Liver (tissue), 9 donors: ENCODE data around the gene DNAH10. TPM values are rescaled to one million over a fixed set of nuclear protein-coding genes. Genes with fewer than 3 reads are reported as not detected.

ENCODE experiments used
- DNase-seq: peaks from one replicate; pipeline ENCODE4 v3.0.0-alpha.2; 2017; ENCODE audit warnings: low spot score
- H3K27ac ChIP-seq, 2 donors: one replicate each; pipeline ENCODE4 v1.7.0; 2013; ENCODE audit warnings: inconsistent platforms in 2 of 2, low read length in 2 of 2, control low read depth in 1 of 2, low read depth in 1 of 2, mild to moderate bottlenecking in 1 of 2
- H3K27me3 ChIP-seq, 4 donors: one replicate each; pipeline versions ENCODE4 v1.6.1 to v1.7.0; 2013; ENCODE audit warnings: low read length in 3 of 4, inconsistent platforms in 1 of 4, mild to moderate bottlenecking in 1 of 4, moderate library complexity in 1 of 4; ENCODE audit not compliant: control insufficient read depth in 4 of 4, insufficient read depth in 4 of 4
- H3K36me3 ChIP-seq, 4 donors: one replicate each; pipeline versions ENCODE4 v1.6.1 to v1.7.0; 2013; ENCODE audit warnings: low read length in 3 of 4, mild to moderate bottlenecking in 3 of 4, low read depth in 1 of 4, moderate library complexity in 1 of 4; ENCODE audit not compliant: control insufficient read depth in 4 of 4, insufficient read depth in 3 of 4
- H3K4me1 ChIP-seq, 4 donors: one replicate each; pipeline versions ENCODE4 v1.6.1 to v1.7.0; 2013; ENCODE audit warnings: low read length in 3 of 4, mild to moderate bottlenecking in 3 of 4, moderate library complexity in 1 of 4; ENCODE audit not compliant: control insufficient read depth in 4 of 4, insufficient read depth in 4 of 4
- H3K4me3 ChIP-seq, 3 donors: one replicate each; pipeline versions ENCODE4 v1.6.1 to v1.7.0; 2013; ENCODE audit warnings: low read length in 3 of 3, control low read depth in 1 of 3, low read depth in 1 of 3, mild to moderate bottlenecking in 1 of 3
- H3K9ac ChIP-seq, 2 donors: one replicate each; pipeline ENCODE4 v1.7.0; 2013; ENCODE audit warnings: low read length in 2 of 2, mild to moderate bottlenecking in 2 of 2, moderate library complexity in 2 of 2, control low read depth in 1 of 2, low read depth in 1 of 2
- H3K9me3 ChIP-seq, 4 donors: one replicate each; pipeline versions ENCODE4 v1.6.1 to v1.7.0; 2013; ENCODE audit warnings: low read length in 3 of 4; ENCODE audit not compliant: control insufficient read depth in 4 of 4
- EGR1 ChIP-seq, 2 donors: IDR thresholded peaks; 2 replicates each; pipeline ENCODE4 v1.6.1; 2016 to 2018; ENCODE audit warnings: antibody characterized with exemption in 2 of 2, low read depth in 2 of 2
- FOXA1 ChIP-seq: IDR thresholded peaks from 2 replicates; pipeline ENCODE4 v1.6.1; 2016; ENCODE audit warnings: antibody characterized with exemption
- FOXA2 ChIP-seq: IDR thresholded peaks from 2 replicates; pipeline ENCODE4 v1.6.1; 2016; ENCODE audit warnings: antibody characterized with exemption
- GABPA ChIP-seq, 2 donors: IDR thresholded peaks in 1 of 2; conservative IDR thresholded peaks in 1 of 2; 2 replicates each; pipeline ENCODE4 v1.6.1; 2016; ENCODE audit warnings: antibody characterized with exemption in 2 of 2, mild to moderate bottlenecking in 1 of 2, moderate library complexity in 1 of 2
- HNF4A ChIP-seq, 2 donors: conservative IDR thresholded peaks; 2 replicates each; pipeline ENCODE4 v1.6.1; 2016; ENCODE audit warnings: antibody characterized with exemption in 2 of 2, mild to moderate bottlenecking in 2 of 2
- HNF4G ChIP-seq: IDR thresholded peaks from 2 replicates; pipeline ENCODE4 v1.6.1; 2016; ENCODE audit warnings: antibody characterized with exemption
- JUND ChIP-seq, 2 donors: IDR thresholded peaks; 2 replicates each; pipeline ENCODE4 v1.6.1; 2016; ENCODE audit warnings: antibody characterized with exemption in 2 of 2
- NR2F2 ChIP-seq: IDR thresholded peaks from 2 replicates; pipeline ENCODE4 v1.6.1; 2016; ENCODE audit warnings: antibody characterized with exemption
- RAD21 ChIP-seq, 2 donors: IDR thresholded peaks; 2 replicates each; pipeline ENCODE4 v1.6.1; 2016; ENCODE audit warnings: antibody characterized with exemption in 2 of 2, mild to moderate bottlenecking in 2 of 2
- RXRA ChIP-seq, 2 donors: IDR thresholded peaks; 2 replicates each; pipeline ENCODE4 v1.6.1; 2017 to 2018; ENCODE audit warnings: antibody characterized with exemption in 2 of 2, mild to moderate bottlenecking in 1 of 2
- SP1 ChIP-seq: IDR thresholded peaks from 2 replicates; pipeline ENCODE4 v1.6.1; 2018; ENCODE audit warnings: antibody characterized with exemption, mild to moderate bottlenecking
- TAF1 ChIP-seq: conservative IDR thresholded peaks from 2 replicates; pipeline ENCODE4 v1.6.1; 2016; ENCODE audit warnings: antibody characterized with exemption, mild to moderate bottlenecking
- YY1 ChIP-seq: IDR thresholded peaks from 2 replicates; pipeline ENCODE4 v1.6.1; 2016; ENCODE audit warnings: antibody characterized with exemption, mild to moderate bottlenecking
- WGBS: extraction: QIAGEN DNeasy Blood & Tissue Kit; methylation state at CpG from one replicate; pipeline ENCODE4 v1.1.7; 2013; 5-methylcytosine and 5-hydroxymethylcytosine counted together
- polyA plus RNA-seq, 2 donors: library from polyadenylated mRNA; stranded (reverse) in 1 of 2; unstranded in 1 of 2; fragments of 200-250 nt in 1 of 2; fragments of >200 nt in 1 of 2; fragmentation: Nextera tagmentation in 1 of 2; extraction: Ambion mirVana in 1 of 2; gene quantifications; one replicate each; pipeline versions ENCODE4 v1.2.1 to v1.2.3, GENCODE V29; 2013 to 2015
- total RNA-seq, 2 donors: library from RNA; depleted of rRNA; stranded (reverse); fragments of >200 nt; gene quantifications; one replicate each; pipeline ENCODE4 v1.2.3, GENCODE V29; 2014
- TF ChIP-seq, protein P1 (sequence below): IDR thresholded peaks from 2 replicates; pipeline ENCODE4 v1.6.1; 2016; ENCODE audit warnings: antibody characterized with exemption, mild to moderate bottlenecking
- TF ChIP-seq, protein P2 (sequence below): IDR thresholded peaks from 2 replicates; pipeline ENCODE4 v1.6.1; 2016; ENCODE audit warnings: antibody characterized with exemption
- TF ChIP-seq, protein P3 (sequence below): IDR thresholded peaks from 2 replicates; pipeline ENCODE4 v1.6.1; 2016; ENCODE audit warnings: antibody characterized with exemption
- TF ChIP-seq, protein P4 (sequence below): IDR thresholded peaks from 2 replicates; pipeline ENCODE4 v1.6.1; 2016; ENCODE audit warnings: antibody characterized with exemption
- TF ChIP-seq, protein P5 (sequence below): fragments of 150-350 bp; IDR thresholded peaks from 2 replicates; pipeline ENCODE4 v1.5.1; 2017; ENCODE audit warnings: improper control_type of control experiment, low read depth, low read length; ENCODE audit not compliant: missing input control
- donor health status: healthy.
- donor health status: healthy.
- donor health status: healthy.
- donor health status: healthy.
- donor health status: healthy.

DNAH10 gene
- total and polyA plus RNA-seq, 4 donors: 0.05 to 0.47 (median 0.07) TPM

DNA sequence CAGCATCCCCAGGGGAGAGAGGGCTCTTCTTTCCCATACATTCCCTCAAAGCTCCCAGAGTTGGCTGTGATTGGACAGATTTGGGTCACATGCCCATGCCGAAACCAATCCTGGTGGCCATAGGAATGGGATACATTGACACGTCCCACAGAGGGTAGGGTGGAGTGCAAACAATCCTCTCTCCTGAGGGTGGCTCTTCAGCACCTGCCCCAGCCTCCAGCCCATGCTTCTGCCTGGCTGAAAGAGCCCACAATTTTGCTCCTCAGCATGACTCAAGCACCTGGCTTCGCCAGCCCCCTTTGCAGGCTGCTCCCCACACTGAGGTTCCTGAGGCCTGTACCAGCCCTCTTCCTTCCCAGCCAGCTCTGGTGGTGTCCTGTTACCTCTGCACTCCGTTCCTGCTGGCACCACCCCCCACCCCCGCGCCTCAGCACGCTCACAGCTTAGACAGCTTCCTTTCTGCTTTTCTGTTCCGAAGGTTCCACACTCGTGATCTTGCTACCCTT, 138.8 kb downstream of the DNAH10 start:
- 53% methylated on average over 9 of the region's 9 CpGs for WGBS
- H3K36me3 ChIP-seq: no peaks in the 10 kb centered on the region
- peaks cover 0 to 2% (median under 1%) of the 10 kb centered on the region in 4 donors for H3K27me3 ChIP-seq
- no peak overlapping the region for H3K4me3 ChIP-seq
- H3K9ac ChIP-seq: no peak overlapping the region
- no peaks in the 10 kb centered on the region for H3K9me3 ChIP-seq
- no peak overlapping the region for H3K27ac ChIP-seq
- TF ChIP-seq JUND (IDR thresholded peaks at IDR 0.05) (no peak), SP1 (no peak), HNF4A (conservative IDR thresholded peaks at IDR 0.05) (no peak), EGR1 (IDR thresholded peaks at IDR 0.05; ENCODE audit: low read depth in 2 of 2) (no peak), NR2F2 (no peak), FOXA2 (no peak), YY1 (no peak), RXRA (IDR thresholded peaks at IDR 0.05) (no peak), GABPA (IDR thresholded peaks at IDR 0.05 in 1 of 2, conservative IDR thresholded peaks at IDR 0.05 in 1 of 2) (no peak), FOXA1 (no peak), HNF4G (no peak), TAF1 (no peak), RAD21 (IDR thresholded peaks at IDR 0.05) (no peak)
- TF ChIP-seq, protein P1, sequence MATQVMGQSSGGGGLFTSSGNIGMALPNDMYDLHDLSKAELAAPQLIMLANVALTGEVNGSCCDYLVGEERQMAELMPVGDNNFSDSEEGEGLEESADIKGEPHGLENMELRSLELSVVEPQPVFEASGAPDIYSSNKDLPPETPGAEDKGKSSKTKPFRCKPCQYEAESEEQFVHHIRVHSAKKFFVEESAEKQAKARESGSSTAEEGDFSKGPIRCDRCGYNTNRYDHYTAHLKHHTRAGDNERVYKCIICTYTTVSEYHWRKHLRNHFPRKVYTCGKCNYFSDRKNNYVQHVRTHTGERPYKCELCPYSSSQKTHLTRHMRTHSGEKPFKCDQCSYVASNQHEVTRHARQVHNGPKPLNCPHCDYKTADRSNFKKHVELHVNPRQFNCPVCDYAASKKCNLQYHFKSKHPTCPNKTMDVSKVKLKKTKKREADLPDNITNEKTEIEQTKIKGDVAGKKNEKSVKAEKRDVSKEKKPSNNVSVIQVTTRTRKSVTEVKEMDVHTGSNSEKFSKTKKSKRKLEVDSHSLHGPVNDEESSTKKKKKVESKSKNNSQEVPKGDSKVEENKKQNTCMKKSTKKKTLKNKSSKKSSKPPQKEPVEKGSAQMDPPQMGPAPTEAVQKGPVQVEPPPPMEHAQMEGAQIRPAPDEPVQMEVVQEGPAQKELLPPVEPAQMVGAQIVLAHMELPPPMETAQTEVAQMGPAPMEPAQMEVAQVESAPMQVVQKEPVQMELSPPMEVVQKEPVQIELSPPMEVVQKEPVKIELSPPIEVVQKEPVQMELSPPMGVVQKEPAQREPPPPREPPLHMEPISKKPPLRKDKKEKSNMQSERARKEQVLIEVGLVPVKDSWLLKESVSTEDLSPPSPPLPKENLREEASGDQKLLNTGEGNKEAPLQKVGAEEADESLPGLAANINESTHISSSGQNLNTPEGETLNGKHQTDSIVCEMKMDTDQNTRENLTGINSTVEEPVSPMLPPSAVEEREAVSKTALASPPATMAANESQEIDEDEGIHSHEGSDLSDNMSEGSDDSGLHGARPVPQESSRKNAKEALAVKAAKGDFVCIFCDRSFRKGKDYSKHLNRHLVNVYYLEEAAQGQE: no peak
- TF ChIP-seq, protein P2, sequence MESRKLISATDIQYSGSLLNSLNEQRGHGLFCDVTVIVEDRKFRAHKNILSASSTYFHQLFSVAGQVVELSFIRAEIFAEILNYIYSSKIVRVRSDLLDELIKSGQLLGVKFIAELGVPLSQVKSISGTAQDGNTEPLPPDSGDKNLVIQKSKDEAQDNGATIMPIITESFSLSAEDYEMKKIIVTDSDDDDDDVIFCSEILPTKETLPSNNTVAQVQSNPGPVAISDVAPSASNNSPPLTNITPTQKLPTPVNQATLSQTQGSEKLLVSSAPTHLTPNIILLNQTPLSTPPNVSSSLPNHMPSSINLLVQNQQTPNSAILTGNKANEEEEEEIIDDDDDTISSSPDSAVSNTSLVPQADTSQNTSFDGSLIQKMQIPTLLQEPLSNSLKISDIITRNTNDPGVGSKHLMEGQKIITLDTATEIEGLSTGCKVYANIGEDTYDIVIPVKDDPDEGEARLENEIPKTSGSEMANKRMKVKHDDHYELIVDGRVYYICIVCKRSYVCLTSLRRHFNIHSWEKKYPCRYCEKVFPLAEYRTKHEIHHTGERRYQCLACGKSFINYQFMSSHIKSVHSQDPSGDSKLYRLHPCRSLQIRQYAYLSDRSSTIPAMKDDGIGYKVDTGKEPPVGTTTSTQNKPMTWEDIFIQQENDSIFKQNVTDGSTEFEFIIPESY: no peak
- TF ChIP-seq, protein P3, sequence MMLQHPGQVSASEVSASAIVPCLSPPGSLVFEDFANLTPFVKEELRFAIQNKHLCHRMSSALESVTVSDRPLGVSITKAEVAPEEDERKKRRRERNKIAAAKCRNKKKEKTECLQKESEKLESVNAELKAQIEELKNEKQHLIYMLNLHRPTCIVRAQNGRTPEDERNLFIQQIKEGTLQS: no peak
- TF ChIP-seq, protein P4, sequence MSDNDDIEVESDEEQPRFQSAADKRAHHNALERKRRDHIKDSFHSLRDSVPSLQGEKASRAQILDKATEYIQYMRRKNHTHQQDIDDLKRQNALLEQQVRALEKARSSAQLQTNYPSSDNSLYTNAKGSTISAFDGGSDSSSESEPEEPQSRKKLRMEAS: no peak
- TF ChIP-seq, protein P5, sequence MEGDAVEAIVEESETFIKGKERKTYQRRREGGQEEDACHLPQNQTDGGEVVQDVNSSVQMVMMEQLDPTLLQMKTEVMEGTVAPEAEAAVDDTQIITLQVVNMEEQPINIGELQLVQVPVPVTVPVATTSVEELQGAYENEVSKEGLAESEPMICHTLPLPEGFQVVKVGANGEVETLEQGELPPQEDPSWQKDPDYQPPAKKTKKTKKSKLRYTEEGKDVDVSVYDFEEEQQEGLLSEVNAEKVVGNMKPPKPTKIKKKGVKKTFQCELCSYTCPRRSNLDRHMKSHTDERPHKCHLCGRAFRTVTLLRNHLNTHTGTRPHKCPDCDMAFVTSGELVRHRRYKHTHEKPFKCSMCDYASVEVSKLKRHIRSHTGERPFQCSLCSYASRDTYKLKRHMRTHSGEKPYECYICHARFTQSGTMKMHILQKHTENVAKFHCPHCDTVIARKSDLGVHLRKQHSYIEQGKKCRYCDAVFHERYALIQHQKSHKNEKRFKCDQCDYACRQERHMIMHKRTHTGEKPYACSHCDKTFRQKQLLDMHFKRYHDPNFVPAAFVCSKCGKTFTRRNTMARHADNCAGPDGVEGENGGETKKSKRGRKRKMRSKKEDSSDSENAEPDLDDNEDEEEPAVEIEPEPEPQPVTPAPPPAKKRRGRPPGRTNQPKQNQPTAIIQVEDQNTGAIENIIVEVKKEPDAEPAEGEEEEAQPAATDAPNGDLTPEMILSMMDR: no peak
- no peaks in the 10 kb centered on the region for H3K4me1 ChIP-seq
- DNase-seq: no peak
